GM12872 (cell line): ENCODE results near the gene SCRG1.

ENCODE experiments used
- TF ChIP-seq, protein P1 (sequence below): IDR thresholded peaks from 3 replicates; pipeline ENCODE4 v1.5.1; 2011; ENCODE audit warnings: low read depth, mild to moderate bottlenecking, low read length, moderate library complexity; ENCODE audit not compliant: insufficient read depth

Gene SCRG1

DNA sequence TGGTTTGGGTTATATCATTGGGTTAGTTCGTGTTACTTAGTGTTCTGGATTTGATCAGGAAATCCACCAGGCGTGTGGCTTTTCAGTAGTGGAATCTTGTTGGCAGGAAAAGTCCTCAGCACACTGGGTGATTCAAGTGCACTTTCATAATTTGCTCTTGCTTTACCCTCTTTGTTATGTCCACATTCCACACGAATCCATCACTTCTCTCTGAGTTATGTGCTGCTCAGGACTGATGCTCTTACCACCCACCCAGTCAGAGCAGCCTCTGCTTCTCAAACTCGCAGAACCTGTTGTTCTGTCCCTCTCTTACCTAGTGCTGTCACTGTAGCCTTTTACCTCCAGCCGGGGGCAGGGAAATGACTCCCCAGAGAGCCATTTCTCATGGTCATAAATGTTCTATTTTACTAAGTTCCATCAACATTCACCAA lies 37.2 kb upstream of the SCRG1 start:
- TF ChIP-seq, protein P1, sequence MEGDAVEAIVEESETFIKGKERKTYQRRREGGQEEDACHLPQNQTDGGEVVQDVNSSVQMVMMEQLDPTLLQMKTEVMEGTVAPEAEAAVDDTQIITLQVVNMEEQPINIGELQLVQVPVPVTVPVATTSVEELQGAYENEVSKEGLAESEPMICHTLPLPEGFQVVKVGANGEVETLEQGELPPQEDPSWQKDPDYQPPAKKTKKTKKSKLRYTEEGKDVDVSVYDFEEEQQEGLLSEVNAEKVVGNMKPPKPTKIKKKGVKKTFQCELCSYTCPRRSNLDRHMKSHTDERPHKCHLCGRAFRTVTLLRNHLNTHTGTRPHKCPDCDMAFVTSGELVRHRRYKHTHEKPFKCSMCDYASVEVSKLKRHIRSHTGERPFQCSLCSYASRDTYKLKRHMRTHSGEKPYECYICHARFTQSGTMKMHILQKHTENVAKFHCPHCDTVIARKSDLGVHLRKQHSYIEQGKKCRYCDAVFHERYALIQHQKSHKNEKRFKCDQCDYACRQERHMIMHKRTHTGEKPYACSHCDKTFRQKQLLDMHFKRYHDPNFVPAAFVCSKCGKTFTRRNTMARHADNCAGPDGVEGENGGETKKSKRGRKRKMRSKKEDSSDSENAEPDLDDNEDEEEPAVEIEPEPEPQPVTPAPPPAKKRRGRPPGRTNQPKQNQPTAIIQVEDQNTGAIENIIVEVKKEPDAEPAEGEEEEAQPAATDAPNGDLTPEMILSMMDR: no peak

DNA sequence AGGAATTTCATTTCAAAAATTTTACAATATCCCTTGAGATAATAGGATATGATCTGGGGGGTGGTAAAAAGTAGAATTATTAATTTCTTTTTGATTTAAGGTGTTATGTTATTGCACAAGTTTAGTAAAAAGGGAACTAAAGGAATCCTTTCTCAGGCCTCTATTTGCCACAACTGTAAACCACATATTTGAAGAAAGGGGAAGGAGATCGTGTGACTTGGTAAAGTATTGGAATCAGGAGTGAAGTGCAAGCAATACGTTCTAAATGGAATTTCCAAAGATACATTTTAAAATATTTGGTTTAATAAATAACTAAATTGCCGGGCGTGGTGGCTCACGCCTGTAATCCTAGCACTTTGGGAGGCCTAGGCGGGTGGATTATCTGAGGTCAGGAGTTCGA lies 35.3 kb upstream of the SCRG1 start:
- TF ChIP-seq, protein P1: no peak

DNA sequence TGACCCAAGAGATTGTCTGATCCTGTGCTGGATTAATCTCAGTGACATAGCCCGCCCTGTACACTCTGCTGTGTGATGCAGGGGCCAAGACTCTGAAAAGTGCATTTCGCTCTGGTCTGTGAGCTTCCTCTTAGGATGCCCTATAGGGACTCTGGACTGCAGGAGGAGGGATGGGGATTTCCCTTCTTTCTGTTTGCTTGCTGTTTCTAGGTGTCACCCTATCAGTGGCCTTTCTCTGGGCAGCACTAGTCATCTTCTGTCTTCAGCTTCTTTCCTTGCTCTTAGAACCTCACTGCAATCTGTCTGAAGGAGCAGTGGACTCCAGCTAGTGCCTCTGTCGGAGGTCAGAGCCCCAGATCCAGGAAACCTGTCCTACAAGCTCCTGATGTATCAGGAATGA lies 34.5 kb upstream of the SCRG1 start:
- TF ChIP-seq, protein P1: no peak

DNA sequence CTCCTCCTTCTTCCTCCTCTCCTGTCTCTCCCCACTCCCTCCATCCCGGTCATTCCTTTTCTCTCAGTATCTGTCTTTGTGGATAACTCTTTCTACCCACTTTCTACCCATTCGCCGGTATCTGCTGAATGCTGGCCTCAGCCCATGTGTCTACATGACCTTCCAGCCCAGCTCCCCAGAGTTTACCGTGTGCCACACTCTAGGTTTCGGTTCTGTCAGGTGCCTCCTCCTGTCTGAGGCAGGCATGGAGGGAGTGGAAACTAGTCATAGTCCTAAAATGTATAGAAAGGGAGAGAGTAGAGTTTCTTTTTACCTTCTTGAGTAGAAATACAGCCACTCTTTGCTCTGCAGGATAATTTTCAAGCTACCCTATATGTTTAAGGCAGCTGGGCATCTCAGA lies 33.5 kb upstream of the SCRG1 start:
- TF ChIP-seq, protein P1: no peak

DNA sequence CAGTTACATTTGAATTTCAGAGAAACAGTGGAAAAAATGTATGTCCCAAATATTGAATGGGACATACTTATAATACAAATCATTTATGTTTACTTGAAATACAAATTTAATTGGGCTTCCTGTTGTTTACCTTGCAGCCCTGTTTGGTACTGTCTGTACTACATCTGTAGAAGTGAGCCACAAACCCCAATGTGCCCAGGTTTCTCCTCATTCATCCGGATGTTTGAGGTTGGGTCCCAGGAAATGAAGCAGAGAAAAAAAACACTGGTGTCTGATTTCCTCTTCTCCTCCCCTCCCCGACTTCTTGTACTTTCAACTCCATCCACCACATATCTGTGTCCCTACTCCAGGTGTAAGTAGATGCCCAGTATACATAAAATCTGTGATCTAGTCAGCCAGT lies 27.1 kb upstream of the SCRG1 start:
- TF ChIP-seq, protein P1: no peak

DNA sequence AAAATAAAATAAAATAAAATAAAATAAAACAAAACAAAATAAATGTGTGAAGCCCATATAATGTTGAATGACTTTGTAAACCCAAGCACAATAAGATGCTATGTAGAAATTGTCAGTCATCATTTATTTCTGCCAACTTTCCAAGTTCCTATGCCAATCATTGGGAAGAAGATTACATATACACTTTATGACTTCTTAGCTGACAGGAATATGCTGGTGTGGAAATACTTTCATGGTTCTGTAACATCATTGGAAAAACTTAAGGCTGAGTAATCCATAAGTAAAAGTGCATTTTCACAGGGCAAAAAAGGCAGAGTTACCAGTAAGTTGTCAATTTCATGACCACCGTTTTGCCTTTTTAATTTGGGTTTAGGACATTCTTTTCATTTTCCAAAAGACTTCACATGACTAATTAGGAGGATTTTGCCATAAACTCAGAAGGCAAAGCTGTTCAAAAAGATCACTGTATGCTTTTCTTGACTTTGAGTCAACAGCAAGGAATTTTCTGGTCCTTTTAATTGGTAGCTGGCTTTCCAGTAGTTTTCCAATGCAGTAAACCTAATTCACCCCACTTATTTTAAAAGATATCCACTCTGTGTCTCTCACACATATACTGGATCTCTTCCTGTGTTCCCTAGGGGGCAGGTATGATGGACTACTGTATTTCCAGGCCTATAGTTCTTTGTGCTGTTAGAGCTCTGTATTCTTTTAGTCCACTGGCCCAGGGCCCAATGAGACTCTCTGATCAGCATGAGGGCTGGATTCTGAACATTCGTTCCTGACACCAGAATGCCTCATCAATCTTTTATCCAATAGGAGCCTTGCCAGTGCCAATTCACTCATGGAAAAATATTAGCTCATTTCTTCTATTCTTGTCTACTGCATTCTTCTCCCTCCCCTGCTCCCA lies 26.2 kb upstream of the SCRG1 start:
- TF ChIP-seq, protein P1: no peak

DNA sequence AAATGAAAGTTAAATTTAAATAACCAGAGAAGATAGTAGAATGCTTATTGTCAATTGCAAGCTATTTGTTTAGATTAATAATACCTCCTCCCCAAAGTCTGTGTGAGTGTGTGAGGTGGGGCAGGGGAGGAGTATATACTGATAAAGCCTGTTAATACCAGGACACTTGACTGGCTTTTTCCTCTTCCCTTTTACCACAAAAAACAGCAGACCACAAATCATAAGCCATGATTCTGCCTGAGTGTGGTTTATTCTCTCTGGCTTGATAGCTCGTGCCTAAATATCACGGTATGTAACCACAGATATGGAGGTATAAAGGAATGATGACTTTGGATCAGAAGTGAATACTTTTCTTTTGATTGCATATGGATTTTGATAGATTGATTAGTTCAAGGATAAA lies 21.9 kb upstream of the SCRG1 start:
- TF ChIP-seq, protein P1: no peak
